GM18511 (cell line): ENCODE results near the gene BRCC3.
A peak's percentile ranks its signal among the peaks of the same experiment; 100 is the strongest.

ENCODE experiments used
- ATAC-seq: cut with Tn5 transposase; IDR thresholded peaks from one replicate; pipeline ENCODE4 v1.9.1; 2021; ENCODE audit warnings: mild to moderate bottlenecking, moderate library complexity; ENCODE audit not compliant: unreplicated experiment

Gene BRCC3

GRCh38 chrX:155056877-155057792, 14.2 kb upstream of the BRCC3 start:
- ATAC-seq = peak; percentile 86

- no peak for ATAC-seq
Measured at GRCh38 chrX:155061760-155062159, 9.5 kb upstream of the BRCC3 start.

GRCh38 chrX:155065035-155065734, 6.1 kb upstream of the BRCC3 start:
- ATAC-seq = no peak

GRCh38 chrX:155068165-155068564, 3.1 kb upstream of the BRCC3 start:
- no peak for ATAC-seq

GRCh38 chrX:155069414-155069813, 1.9 kb upstream of the BRCC3 start:
- no peak for ATAC-seq

GRCh38 chrX:155070038-155070437, 1.3 kb upstream of the BRCC3 start:
- ATAC-seq = no peak

GRCh38 chrX:155070663-155070974, 689 bp upstream of the BRCC3 start:
- ATAC-seq = peak; percentile 24

GRCh38 chrX:155071694-155072280, 479 bp downstream of the BRCC3 start:
- peak; percentile 20 for ATAC-seq

GRCh38 chrX:155086202-155086840, 15.0 kb downstream of the BRCC3 start:
- ATAC-seq = no peak

- ATAC-seq = no peak
Measured at GRCh38 chrX:155086961-155087735, 15.8 kb downstream of the BRCC3 start.

GRCh38 chrX:155094468-155095061, 23.3 kb downstream of the BRCC3 start:
- ATAC-seq = no peak

- no peak for ATAC-seq
Measured at GRCh38 chrX:155105919-155106318, 34.6 kb downstream of the BRCC3 start.

GRCh38 chrX:155108427-155108826, 37.1 kb downstream of the BRCC3 start:
- ATAC-seq = no peak

GRCh38 chrX:155112171-155112570, 40.9 kb downstream of the BRCC3 start:
- ATAC-seq = no peak

- no peak for ATAC-seq
Measured at GRCh38 chrX:155113097-155113496, 41.8 kb downstream of the BRCC3 start.

GRCh38 chrX:155115174-155115819, 44.0 kb downstream of the BRCC3 start:
- ATAC-seq = no peak

- no peak for ATAC-seq
Measured at GRCh38 chrX:155127465-155127864, 56.2 kb downstream of the BRCC3 start.

- ATAC-seq = no peak
Measured at GRCh38 chrX:155127940-155128339, 56.6 kb downstream of the BRCC3 start.

- ATAC-seq = no peak
Measured at GRCh38 chrX:155132110-155132509, 60.8 kb downstream of the BRCC3 start.

- no peak for ATAC-seq
Measured at GRCh38 chrX:155134255-155134654, 62.9 kb downstream of the BRCC3 start.
